ENCODE data around the gene FBXW11.

The FBXW11 gene

GRCh38 chr5:171997011-171997410 lies 9.4 kb downstream of the FBXW11 start:
- H3K4me3 ChIP-seq (ENCODE audit: low read depth, low read length), result no peak overlapping the region
- no peak for TF ChIP-seq CTCF (IDR thresholded peaks at IDR 0.05; ENCODE audit: low read depth, low read length)

GRCh38 chr5:171992813-171993212 lies 13.6 kb downstream of the FBXW11 start:
- no peak overlapping the region for H3K4me3 ChIP-seq (ENCODE audit: low read depth, low read length)
- no peak for TF ChIP-seq CTCF (IDR thresholded peaks at IDR 0.05; ENCODE audit: low read depth, low read length)

- TF ChIP-seq CTCF (IDR thresholded peaks at IDR 0.05; ENCODE audit: low read depth, low read length), result no peak
These were observed 14.1 kb downstream of the FBXW11 start for GRCh38 chr5:171992305-171992704.

GRCh38 chr5:171990713-171991015 lies 15.8 kb downstream of the FBXW11 start:
- TF ChIP-seq CTCF (IDR thresholded peaks at IDR 0.05; ENCODE audit: low read depth, low read length), result no peak
- no peak overlapping the region for H3K4me3 ChIP-seq (ENCODE audit: low read depth, low read length)

More at GRCh38 chr5:171992305-171992704, 14.1 kb downstream of the FBXW11 start:
- H3K4me3 ChIP-seq (ENCODE audit: low read depth, low read length), result no peak overlapping the region

- no peak for TF ChIP-seq CTCF (IDR thresholded peaks at IDR 0.05; ENCODE audit: low read depth, low read length)
- no peak overlapping the region for H3K4me3 ChIP-seq (ENCODE audit: low read depth, low read length)
These were observed 16.3 kb downstream of the FBXW11 start for GRCh38 chr5:171989946-171990712.

- no peak overlapping the region for H3K4me3 ChIP-seq (ENCODE audit: low read depth, low read length)
- TF ChIP-seq CTCF (IDR thresholded peaks at IDR 0.05; ENCODE audit: low read depth, low read length), result no peak
These were observed 17.2 kb downstream of the FBXW11 start for GRCh38 chr5:171989276-171989675.

GRCh38 chr5:171986772-171987171 lies 19.7 kb downstream of the FBXW11 start:
- no peak for TF ChIP-seq CTCF (IDR thresholded peaks at IDR 0.05; ENCODE audit: low read depth, low read length)
- no peak overlapping the region for H3K4me3 ChIP-seq (ENCODE audit: low read depth, low read length)
